SIG-M5 treated with dmso at 0.1 percent for 504 hours (cell line): ENCODE measurements around the gene MOBP.

ENCODE experiments used
- DNase-seq: peaks from one replicate; lab custom pipeline; 2025; ENCODE audit not compliant: unreplicated experiment; lab: John Stamatoyannopoulos, UW

MOBP gene

DNA sequence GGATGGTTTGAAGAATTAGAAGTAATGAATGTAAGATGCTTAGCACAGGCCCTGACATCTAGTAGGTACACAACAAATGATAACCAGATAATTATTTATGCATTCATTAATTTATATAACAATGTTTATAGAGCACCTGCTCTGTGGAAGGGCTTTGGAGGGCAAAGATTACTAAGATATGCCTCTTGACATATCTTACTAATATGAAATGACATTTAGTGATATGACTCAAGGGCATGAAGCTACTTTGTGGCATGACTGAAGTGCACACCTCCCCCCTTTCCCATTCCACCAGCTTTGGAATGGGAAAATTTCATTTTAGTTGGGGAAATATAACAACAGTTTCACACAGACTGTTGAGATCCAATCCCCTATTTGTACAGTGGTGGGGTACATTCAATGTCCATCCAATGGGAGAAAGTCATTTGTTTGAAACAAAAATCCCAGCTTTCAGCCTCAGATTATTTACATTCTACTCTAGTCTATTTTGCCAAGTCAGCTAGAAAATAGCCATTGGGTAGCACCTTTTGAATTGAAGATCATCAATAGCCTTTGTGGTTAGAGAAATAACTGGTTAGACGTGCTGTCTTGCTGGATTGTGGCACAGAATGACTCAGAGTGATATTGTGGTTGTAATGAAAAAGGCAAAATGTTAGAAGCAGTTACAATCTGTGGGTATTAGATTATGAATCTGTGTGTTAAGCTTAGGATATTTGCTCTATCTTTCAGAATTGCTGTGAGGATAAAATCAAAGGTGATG, 72.9 kb downstream of the MOBP start:
- no peak for DNase-seq

DNA sequence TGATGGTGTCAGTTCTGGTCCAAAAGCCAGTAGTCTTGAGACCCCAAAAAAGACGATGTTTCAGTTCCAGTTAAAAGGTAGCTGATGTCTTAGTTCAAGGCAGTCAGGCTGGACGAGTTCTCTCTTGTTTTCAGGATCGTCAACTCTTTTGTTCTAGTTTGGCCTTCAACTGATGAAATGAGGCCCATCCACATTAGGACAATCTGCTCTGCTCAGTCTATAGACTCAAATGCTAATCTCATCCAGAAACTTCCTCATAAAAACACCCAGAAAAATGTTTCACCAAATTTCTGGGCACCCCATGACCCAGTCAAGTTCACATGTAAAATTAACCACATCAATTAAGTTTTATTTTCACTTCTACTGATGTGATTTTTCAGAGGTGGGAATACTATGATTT, 74.0 kb downstream of the MOBP start:
- DNase-seq, result no peak

DNA sequence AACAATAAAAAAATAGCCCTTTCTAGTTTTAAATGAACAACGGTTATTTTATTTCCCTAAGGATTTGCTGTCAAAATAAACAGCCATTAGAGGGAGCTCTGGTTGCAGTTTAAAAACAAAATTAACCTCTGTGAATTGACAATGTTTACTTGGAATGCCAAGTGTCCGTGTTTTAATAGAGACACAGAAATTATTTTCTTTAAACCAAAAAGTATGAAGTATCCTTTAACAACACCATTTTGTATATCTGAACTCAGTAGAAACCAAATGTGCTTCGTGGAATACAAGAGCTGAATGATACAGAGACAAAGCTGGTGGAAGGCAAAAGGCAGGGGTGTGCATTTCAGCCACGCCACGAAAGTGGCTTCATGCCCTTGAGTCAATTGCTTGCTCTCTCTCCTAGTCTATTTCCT, 74.4 kb downstream of the MOBP start:
- no peak for DNase-seq

DNA sequence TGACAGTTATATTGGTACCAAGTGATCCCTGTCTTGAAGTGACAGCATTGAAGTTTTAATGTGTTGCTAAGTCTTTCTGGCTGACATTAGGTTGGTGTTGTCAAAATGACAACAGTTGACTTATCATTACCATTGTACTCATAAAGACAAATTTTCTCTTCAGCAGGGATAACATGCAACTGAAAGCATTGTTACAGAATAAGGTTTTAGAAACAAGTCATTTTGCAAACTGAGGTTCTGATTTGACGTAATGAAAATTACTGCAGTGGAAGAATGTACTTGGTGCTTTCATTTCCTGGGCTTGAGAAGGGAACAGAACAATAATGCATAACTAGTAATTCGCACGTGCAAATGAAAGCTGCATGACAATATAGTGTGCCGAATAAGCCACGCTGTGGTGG, 75.1 kb downstream of the MOBP start:
- DNase-seq, result no peak

DNA sequence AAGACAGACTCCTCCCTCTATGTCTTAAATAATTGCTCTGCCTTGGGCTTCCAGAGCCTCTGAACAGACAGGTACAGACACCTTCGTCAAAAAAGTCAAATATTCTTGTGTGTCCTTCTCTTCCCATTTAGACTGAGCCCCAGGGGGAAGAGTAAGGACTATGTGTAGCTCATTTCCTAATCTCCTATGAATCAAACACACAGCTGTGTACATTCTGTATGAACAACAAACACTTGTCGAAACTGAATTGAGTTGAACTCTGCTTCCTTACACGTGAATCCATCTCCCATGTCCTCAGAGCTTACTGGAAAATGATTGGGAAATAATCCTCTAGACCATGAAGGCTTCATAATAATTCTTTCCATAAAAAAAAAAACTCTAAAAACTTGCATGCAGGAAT, 80.8 kb downstream of the MOBP start:
- DNase-seq, result no peak

DNA sequence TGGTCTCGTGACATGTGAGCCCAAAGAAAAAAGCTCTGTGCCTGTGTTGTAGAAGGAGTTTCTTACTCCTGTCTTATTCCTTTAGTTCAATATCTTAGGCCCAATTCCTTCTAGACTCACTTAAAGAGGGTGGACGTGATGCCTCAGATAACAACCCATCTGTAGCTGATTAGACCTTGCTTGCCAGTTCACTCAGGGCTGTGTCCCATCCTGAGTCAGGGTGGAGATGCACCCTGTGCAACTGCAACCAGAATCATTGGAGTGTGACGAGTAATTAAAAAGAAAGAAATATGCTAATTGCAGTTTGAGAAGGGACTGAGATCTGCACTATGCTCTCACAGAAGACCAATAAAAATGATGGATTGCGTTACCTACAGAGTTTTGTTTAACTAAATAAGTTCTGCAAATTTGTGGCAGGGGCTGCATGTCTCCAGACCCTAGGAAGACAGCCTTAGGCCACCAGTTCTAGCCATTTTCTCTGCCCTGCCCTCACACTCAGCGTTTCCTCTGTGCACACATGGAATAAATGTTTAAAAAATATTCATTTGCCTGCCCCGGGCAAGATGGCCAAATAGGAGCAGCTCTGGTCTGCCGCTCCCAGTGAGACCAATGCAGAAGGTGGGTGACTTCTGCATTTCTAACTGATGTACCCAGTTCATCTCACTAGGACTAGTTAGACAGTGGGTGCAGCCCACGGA, 83.0 kb downstream of the MOBP start:
- no peak for DNase-seq
